ENCODE measurements around the gene PTPRE.
"Not testable (repeated sequence)": the region's sequence is repeated elsewhere in the genome, so short reads cannot be mapped to it uniquely, and the experiment has no call there.

Gene PTPRE

DNA sequence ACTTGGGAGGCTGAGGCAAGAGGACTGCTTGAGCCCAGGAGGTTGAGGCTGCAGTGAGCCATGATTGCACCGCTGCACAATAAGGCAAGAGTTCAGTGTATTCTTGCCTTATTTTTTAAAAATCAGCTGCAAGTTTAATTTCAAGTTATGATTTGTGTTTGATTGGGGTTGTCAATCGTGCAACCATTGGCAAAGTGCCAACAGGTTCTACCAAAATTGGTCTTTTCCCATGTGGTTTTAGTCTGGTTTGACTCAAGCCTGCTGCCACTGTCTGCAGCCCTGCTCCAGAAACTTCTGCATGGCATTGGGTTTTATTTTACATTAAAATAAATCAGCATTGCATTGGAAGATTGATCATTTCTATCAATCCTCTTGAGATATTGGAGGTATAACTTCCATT, 72.7 kb downstream of the PTPRE start:
- no peaks in the 10 kb centered on the region for H3K27me3 ChIP-seq (ENCODE audit: control insufficient read depth in 1 of 2, insufficient read depth in 2 of 2, low read length in 2 of 2)
- H3K4me1 ChIP-seq (ENCODE audit: insufficient read depth, low read length): no peaks in the 10 kb centered on the region
- H3K9ac ChIP-seq (ENCODE audit: low read length): no peak overlapping the region
- H3K9me3 ChIP-seq (ENCODE audit: low read length): no peaks in the 10 kb centered on the region
- H3K4me3 ChIP-seq (ENCODE audit: low read depth in 1 of 2, low read length in 2 of 2): no peak overlapping the region
- no peak overlapping the region for H3K27ac ChIP-seq (ENCODE audit: low read depth, low read length)
- H3K36me3 ChIP-seq (ENCODE audit: insufficient read depth, low read length): no peaks in the 10 kb centered on the region

DNA sequence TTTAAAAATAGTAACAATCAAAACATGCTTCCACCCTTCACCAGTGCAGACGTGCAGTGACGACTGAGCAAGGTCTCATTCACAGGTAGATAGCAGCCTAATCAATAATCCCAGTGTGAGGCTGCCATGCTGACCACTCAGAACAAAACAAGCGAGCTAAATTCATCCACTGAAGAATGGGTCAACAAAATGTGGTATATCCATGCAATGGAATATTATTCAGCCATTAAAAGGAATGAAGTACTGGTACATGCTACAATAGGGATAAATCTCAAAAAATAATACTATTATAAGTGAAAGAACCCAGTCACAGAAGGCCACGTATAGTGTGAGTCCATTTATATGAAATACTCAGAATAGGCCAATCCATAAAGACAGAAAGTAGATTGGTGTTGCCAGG, 74.0 kb downstream of the PTPRE start:
- H3K4me1 ChIP-seq (ENCODE audit: insufficient read depth, low read length): no peaks in the 10 kb centered on the region
- H3K27me3 ChIP-seq (ENCODE audit: control insufficient read depth in 1 of 2, insufficient read depth in 2 of 2, low read length in 2 of 2): no peaks in the 10 kb centered on the region
- H3K36me3 ChIP-seq (ENCODE audit: insufficient read depth, low read length): no peaks in the 10 kb centered on the region
- H3K4me3 ChIP-seq (ENCODE audit: low read depth in 1 of 2, low read length in 2 of 2): no peak overlapping the region
- no peak overlapping the region for H3K27ac ChIP-seq (ENCODE audit: low read depth, low read length)
- no peaks in the 10 kb centered on the region for H3K9me3 ChIP-seq (ENCODE audit: low read length)
- H3K9ac ChIP-seq (ENCODE audit: low read length): no peak overlapping the region

DNA sequence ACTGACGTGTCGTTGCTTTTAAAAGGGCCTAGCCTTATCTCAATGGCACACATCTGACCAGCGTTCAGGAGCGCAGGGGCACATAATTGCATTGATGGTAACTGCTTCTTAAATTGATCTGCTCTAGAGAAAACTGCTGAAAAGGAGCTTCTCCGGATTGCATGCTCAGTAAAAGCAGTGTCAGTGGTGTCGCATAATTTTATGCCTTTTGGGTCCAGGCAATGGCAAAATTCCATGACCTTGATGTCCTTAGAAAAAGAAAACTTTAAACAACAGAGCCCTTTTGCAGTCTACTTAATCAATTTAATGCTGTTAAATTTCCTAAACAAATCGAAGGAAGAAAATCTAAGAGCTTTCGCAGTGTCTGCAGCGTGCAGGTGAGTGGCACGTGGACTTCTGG, 75.7 kb downstream of the PTPRE start:
- H3K36me3 ChIP-seq (ENCODE audit: insufficient read depth, low read length): no peaks in the 10 kb centered on the region
- no peak overlapping the region for H3K27ac ChIP-seq (ENCODE audit: low read depth, low read length)
- no peaks in the 10 kb centered on the region for H3K4me1 ChIP-seq (ENCODE audit: insufficient read depth, low read length)
- no peaks in the 10 kb centered on the region for H3K9me3 ChIP-seq (ENCODE audit: low read length)
- no peaks in the 10 kb centered on the region for H3K27me3 ChIP-seq (ENCODE audit: control insufficient read depth in 1 of 2, insufficient read depth in 2 of 2, low read length in 2 of 2)
- H3K4me3 ChIP-seq (ENCODE audit: low read depth in 1 of 2, low read length in 2 of 2): no peak overlapping the region
- H3K9ac ChIP-seq (ENCODE audit: low read length): no peak overlapping the region

DNA sequence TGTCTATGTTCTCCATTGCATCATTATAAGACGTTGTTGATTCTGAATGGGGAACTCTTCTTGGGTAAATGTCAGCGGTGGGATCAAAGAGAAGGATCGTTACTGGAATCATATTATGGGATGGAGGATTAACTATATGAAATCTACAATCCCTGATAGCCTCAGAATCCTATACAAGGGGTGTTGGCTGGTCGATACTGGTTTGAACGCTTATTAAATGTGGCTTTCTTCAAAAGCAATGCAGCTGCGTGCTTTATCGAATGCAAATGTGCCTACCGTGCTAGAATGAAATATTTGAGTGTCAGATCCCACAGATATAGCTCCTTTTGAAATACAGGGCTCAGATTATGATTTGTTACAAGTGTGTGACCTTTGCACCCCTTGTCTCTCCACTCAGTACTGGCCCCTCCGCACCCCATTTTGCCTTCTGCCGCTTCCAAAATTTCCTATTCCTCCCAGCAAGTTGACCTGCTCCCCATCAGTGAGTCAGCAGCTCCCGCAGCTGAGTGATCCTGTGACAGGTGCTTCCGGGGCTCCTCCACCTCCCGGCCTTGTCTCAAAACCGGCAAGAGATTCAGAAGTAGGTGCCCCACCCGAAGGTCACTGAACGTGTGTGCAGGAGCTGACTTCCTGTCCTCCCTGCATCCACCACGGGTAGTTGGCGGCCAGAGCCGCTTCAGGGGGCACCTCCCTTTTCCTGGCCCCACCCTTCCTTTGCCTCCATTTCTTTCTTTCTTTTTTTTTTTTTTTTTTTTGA, 76.6 kb downstream of the PTPRE start:
- Histone ChIP-seq H3K36me3 (ENCODE audit: insufficient read depth, low read length) (no peaks in the 10 kb centered on the region), H3K27me3 (ENCODE audit: control insufficient read depth in 1 of 2, insufficient read depth in 2 of 2, low read length in 2 of 2) (no peaks in the 10 kb centered on the region), H3K27ac (ENCODE audit: low read depth, low read length) (no peak overlapping the region), H3K9me3 (ENCODE audit: low read length) (no peaks in the 10 kb centered on the region), H3K4me3 (ENCODE audit: low read depth in 1 of 2, low read length in 2 of 2) (no peak overlapping the region), H3K4me1 (ENCODE audit: insufficient read depth, low read length) (no peaks in the 10 kb centered on the region), H3K9ac (ENCODE audit: low read length) (no peak overlapping the region)

DNA sequence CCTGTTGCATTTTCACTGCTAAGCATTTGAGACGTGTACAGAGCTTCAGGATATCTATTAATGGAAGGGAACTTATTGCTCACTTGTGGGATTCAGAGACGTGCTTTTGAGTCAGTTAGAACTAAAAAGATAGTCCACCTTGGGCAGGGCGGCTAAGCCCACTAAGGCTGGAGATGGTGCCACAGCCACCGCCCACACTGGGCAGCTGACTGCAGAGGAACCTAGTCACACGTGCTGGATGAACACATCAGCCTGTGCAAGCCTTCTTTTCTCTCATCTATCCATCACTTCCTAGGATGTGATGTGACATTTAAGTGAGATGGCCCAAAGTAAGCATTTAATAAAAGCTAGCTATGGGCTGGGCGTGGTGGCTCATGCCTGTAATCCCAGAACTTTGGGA, 78.0 kb downstream of the PTPRE start:
- no peaks in the 10 kb centered on the region for H3K27me3 ChIP-seq (ENCODE audit: control insufficient read depth in 1 of 2, insufficient read depth in 2 of 2, low read length in 2 of 2)
- no peak overlapping the region for H3K9ac ChIP-seq (ENCODE audit: low read length)
- H3K36me3 ChIP-seq (ENCODE audit: insufficient read depth, low read length): no peaks in the 10 kb centered on the region
- no peak overlapping the region for H3K27ac ChIP-seq (ENCODE audit: low read depth, low read length)
- H3K4me3 ChIP-seq (ENCODE audit: low read depth in 1 of 2, low read length in 2 of 2): no peak overlapping the region
- no peaks in the 10 kb centered on the region for H3K4me1 ChIP-seq (ENCODE audit: insufficient read depth, low read length)
- no peaks in the 10 kb centered on the region for H3K9me3 ChIP-seq (ENCODE audit: low read length)

DNA sequence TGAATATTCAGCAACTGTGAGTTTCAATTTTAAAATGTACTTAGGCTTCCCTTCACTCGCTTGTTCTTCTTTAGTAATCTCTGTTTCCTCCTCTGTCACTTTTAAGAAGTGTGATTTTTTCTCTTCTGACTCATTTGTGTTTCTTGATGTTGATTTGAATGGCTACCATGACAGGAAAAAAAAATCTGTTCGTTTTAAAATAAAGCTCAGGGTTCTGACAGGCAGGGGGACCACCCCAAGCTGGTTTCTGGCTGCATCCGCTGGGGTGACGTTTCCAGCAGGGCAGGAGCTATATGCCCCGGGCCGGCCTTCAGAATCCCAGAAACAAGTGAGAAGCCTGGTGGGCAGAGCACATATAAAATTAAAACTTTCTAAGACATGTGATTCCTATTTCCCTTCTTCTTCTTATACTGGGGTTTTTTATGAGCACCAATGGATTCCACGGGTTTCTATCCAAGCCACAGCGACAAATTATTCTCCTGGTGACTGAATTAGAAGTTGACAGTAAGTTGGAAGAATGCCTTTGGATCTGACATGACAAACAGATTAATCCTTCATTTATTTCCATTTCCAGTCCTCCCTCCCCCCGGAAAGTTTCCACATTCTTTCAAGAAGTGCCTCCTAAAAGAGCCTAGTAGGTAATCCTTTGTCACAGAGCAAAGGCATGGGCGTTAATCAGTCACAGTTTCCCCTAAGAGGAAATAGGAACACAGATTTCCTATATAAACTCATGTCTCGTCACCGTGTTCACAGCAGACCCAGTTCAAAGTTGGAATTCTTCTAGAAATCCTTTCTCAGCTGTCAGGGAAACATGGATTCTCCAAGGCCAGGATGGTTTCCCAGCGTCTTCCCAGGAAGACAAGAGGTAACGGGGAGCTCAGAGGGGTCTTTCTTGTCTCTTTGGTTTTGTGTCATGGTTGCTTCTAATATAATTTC, 79.9 kb downstream of the PTPRE start:
- no peaks in the 10 kb centered on the region for H3K9me3 ChIP-seq (ENCODE audit: low read length)
- H3K27ac ChIP-seq (ENCODE audit: low read depth, low read length): no peak overlapping the region
- H3K4me3 ChIP-seq (ENCODE audit: low read depth in 1 of 2, low read length in 2 of 2): no peak overlapping the region
- no peaks in the 10 kb centered on the region for H3K36me3 ChIP-seq (ENCODE audit: insufficient read depth, low read length)
- no peaks in the 10 kb centered on the region for H3K27me3 ChIP-seq (ENCODE audit: control insufficient read depth in 1 of 2, insufficient read depth in 2 of 2, low read length in 2 of 2)
- H3K4me1 ChIP-seq (ENCODE audit: insufficient read depth, low read length): no peaks in the 10 kb centered on the region
- H3K9ac ChIP-seq (ENCODE audit: low read length): no peak overlapping the region

DNA sequence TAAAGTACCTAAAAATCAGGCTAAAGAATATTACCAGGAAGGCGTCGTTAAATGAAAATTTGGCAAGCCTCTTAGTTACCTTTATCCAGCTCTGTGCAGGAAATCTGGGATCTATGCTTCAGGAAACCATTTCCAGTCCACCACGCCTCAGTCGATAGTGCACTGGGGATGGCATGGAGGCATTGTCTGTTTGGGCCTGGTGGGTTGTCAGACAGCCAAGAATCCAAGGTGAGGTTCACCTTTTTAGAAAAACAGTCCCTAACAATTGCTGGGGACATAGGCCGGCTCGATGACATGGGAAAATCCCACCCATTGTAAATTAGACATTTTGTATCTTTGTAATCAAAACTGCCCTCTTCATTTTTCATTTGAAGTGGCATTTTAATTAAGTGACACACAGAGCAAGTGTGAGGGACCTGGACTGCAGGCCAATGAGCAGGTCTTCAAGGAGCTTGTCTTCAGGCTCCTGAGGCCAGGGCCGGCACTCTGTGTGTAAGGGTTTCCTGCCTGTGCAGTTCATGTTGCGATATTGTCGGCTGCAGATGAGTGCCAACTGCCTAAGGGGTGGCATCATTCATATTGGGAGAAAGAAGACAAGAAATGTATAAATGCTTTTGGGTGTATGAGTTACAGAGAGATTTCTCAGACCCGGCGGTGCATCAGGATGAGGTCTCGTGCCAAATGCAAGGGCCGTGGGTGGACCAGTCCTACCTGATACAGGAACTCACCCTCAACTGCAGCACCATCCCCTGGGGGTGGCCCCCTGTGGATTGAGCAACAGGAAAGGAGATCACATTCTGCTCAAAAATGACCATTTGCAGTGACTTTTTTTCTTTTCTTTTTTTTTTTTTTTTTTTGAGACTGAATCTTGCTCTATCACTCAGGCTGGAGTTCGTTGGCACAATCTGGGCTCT, 80.8 kb downstream of the PTPRE start:
- Histone ChIP-seq H3K9ac (ENCODE audit: low read length) (no peak overlapping the region), H3K27ac (ENCODE audit: low read depth, low read length) (no peak overlapping the region), H3K27me3 (ENCODE audit: control insufficient read depth in 1 of 2, insufficient read depth in 2 of 2, low read length in 2 of 2) (no peaks in the 10 kb centered on the region), H3K4me3 (ENCODE audit: low read depth in 1 of 2, low read length in 2 of 2) (no peak overlapping the region), H3K4me1 (ENCODE audit: insufficient read depth, low read length) (no peaks in the 10 kb centered on the region), H3K36me3 (ENCODE audit: insufficient read depth, low read length) (no peaks in the 10 kb centered on the region), H3K9me3 (ENCODE audit: low read length) (no peaks in the 10 kb centered on the region)

DNA sequence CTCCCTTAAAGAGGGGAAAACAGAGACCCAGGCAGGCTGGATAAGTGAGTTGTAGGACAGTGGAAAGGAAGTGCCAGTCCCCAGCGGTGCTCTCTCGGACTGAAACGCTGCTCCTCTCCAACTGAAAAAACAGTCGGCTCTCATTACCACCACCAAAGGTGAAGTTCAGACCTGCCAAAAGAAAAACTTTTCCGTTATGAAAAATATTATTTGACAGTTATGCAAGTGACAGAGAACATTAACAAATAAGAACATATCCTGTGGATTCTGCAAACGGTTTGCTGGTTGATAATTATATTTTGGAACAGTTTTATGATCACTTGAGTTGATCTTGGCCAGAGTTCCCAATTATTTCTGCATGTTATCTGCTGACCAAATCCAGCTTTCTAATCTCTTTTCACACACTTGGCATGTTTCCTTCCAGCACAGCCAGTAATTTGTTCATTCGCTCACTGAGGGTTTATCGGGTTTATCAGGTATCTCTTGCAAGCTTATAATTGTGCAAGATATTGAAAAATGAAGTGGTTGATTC, 82.6 kb downstream of the PTPRE start:
- no peaks in the 10 kb centered on the region for H3K36me3 ChIP-seq (ENCODE audit: insufficient read depth, low read length)
- H3K4me1 ChIP-seq (ENCODE audit: insufficient read depth, low read length): no peaks in the 10 kb centered on the region
- no peak overlapping the region for H3K4me3 ChIP-seq (ENCODE audit: low read depth in 1 of 2, low read length in 2 of 2)
- H3K27me3 ChIP-seq (ENCODE audit: control insufficient read depth in 1 of 2, insufficient read depth in 2 of 2, low read length in 2 of 2): no peaks in the 10 kb centered on the region
- no peaks in the 10 kb centered on the region for H3K9me3 ChIP-seq (ENCODE audit: low read length)
- no peak overlapping the region for H3K9ac ChIP-seq (ENCODE audit: low read length)
- no peak overlapping the region for H3K27ac ChIP-seq (ENCODE audit: low read depth, low read length)

DNA sequence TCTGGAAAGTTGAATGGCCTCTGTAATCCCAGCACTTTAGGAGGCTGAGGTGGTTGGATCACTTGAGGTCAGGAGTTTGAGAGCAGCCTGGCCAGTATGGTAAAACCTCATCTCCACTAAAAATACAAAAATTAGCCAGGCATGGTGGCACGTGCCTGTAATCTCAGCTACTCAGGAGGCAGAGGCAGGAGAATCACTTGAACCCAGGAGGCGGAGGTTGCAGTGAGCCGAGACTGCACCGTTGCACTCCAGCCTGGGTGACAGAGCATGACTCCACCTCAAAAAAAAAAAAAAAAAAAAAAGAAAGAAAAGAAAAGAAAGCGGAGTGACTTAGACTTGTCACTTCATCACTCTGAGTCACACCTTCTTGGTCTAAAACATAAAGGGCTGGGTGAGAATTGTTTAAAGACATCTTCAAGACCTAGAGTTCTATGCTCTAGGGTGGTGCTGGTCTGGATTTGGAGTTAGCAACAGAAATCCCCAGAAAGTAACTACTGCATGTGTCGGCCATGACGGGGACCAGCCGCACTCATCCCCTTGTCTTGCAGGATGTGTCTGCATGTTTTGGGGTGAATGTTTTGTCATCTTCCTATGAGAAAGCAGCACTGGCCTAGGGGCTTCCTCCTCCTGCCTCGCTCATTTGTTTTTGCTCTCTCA, 83.4 kb downstream of the PTPRE start:
- not testable (repeated sequence) for H3K27me3 ChIP-seq (ENCODE audit: control insufficient read depth in 1 of 2, insufficient read depth in 2 of 2, low read length in 2 of 2); H3K36me3 ChIP-seq (ENCODE audit: insufficient read depth, low read length); H3K9ac ChIP-seq (ENCODE audit: low read length); H3K9me3 ChIP-seq (ENCODE audit: low read length); H3K27ac ChIP-seq (ENCODE audit: low read depth, low read length); H3K4me1 ChIP-seq (ENCODE audit: insufficient read depth, low read length); H3K4me3 ChIP-seq (ENCODE audit: low read depth in 1 of 2, low read length in 2 of 2)

DNA sequence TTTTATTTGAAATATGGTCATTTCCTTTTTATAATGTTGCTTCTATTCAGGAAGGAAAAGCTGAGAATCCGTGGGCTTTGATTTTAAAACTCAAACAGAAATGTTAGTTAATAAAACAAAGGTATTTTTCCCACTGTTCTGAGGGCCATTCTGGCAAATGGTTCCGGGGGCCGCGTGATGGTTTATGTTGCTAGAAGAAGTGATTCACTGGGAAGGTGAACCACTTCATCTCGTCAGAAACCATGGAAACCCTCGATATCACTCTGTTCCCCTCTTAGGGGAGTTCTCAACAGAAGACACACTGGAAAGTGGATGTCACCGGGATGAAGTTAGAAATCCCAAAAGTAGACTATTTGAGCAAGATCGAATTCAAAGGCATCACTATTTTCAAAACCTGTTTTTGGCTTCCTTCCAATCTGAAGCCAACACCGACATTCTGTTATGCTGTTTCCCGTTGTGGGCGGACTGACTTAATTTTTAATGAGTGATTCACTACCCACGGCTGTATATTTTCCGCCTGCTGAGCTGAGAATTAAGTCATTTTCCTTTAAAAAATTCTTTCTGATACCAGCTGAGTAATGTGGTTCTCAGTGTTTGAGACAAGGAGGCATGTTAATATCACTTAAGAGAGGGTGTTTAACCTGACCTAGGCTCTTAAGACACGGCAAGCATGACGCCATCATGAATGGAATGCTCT, 84.1 kb downstream of the PTPRE start:
- Histone ChIP-seq H3K4me3 (ENCODE audit: low read depth in 1 of 2, low read length in 2 of 2) (no peak overlapping the region), H3K36me3 (ENCODE audit: insufficient read depth, low read length) (no peaks in the 10 kb centered on the region), H3K9me3 (ENCODE audit: low read length) (no peaks in the 10 kb centered on the region), H3K4me1 (ENCODE audit: insufficient read depth, low read length) (no peaks in the 10 kb centered on the region), H3K27ac (ENCODE audit: low read depth, low read length) (no peak overlapping the region), H3K9ac (ENCODE audit: low read length) (no peak overlapping the region), H3K27me3 (ENCODE audit: control insufficient read depth in 1 of 2, insufficient read depth in 2 of 2, low read length in 2 of 2) (no peaks in the 10 kb centered on the region)

Measured in muscle layer of colon (tissue), 2 donors.